ENCODE results near the gene SNX19. TPM values are rescaled to one million over a fixed set of nuclear protein-coding genes. Genes with fewer than 3 reads are reported as not detected.
"Not testable (repeated sequence)": the region's sequence is repeated elsewhere in the genome, so short reads cannot be mapped to it uniquely, and the experiment has no call there.

SNX19 gene, protein sequence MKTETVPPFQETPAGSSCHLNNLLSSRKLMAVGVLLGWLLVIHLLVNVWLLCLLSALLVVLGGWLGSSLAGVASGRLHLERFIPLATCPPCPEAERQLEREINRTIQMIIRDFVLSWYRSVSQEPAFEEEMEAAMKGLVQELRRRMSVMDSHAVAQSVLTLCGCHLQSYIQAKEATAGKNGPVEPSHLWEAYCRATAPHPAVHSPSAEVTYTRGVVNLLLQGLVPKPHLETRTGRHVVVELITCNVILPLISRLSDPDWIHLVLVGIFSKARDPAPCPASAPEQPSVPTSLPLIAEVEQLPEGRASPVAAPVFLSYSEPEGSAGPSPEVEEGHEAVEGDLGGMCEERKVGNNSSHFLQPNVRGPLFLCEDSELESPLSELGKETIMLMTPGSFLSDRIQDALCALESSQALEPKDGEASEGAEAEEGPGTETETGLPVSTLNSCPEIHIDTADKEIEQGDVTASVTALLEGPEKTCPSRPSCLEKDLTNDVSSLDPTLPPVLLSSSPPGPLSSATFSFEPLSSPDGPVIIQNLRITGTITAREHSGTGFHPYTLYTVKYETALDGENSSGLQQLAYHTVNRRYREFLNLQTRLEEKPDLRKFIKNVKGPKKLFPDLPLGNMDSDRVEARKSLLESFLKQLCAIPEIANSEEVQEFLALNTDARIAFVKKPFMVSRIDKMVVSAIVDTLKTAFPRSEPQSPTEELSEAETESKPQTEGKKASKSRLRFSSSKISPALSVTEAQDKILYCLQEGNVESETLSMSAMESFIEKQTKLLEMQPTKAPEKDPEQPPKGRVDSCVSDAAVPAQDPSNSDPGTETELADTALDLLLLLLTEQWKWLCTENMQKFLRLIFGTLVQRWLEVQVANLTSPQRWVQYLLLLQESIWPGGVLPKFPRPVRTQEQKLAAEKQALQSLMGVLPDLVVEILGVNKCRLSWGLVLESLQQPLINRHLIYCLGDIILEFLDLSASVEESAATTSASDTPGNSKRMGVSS
- 49.3 TPM for polyA plus RNA-seq (2013, experiment 1 of 2; ENCODE audit: insufficient read length)
- 45.9 TPM for polyA plus RNA-seq (2013, experiment 2 of 2; ENCODE audit: insufficient read length)

DNA sequence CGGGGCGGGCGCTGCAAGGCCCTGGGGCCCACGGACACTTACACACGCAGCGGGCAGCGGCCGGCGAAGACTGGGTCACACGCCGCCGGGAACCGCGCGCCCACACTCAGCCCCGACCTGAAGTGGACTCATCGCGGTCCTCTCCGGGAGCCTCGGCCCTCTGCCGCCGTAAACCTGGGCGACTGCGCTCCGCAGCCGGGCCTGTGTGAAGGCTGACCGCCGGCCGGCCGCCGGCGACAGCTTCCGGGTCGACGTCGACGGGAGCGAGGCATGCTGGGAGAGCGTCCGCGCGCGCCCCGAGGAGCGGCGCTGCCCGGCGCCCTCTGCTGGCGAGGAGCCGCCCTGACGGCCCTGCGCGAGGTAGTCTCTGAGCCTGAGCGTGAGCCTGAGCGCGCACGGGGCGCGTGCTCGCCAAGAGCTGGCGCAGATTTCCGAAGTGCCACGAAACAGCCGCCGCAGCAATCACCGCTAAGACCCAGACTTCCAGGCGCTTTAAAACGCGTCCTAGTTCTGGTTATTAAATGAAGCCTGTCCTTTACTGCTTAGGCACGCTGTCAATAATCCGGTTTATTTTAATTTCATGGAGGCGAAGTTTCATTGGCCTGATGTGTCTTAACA is at the start of gene SNX19:
TSS of gene SNX19 (minus strand) at position 242 of the 618 bp plus-strand sequence. CDS start 540 bp downstream, outside the sequence.
- peak; percentile 91 for DNase-seq

DNA sequence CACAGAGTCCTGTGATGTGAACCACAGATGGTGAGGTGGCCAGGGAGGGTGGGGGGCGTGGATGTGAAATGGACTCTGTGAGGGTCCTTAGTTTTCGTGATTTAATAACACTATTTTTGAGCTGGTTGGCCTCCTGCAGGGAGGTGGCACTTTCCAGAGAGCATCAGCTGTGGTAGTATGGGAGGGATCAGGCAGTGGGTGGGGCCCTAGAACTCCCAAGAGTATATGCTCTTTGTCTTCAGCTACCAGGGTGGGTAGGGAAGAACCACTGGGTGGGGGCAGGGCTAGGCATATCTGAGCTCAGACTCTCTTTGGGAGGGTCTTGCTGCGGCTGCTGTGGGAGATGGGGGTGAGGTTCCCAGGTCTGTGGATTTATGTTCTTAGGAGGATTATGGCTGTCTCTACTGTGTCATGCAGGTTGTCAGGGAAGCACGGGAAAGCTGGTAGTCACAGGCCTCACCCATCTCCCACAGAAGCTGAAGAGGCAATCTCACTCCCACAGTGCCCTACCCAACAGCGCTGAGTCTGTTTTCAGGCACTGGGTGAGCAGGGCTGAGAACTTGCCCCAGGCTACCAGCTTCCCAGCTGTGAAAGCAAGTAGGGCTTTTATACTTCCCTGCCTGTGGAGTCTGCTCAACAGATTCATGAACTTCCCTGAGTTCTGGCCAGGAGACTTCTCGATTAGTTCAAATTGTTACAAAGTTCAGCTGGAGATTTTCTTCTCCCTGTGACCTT is 47.9 kb upstream of the SNX19 start:
- no peak for DNase-seq

DNA sequence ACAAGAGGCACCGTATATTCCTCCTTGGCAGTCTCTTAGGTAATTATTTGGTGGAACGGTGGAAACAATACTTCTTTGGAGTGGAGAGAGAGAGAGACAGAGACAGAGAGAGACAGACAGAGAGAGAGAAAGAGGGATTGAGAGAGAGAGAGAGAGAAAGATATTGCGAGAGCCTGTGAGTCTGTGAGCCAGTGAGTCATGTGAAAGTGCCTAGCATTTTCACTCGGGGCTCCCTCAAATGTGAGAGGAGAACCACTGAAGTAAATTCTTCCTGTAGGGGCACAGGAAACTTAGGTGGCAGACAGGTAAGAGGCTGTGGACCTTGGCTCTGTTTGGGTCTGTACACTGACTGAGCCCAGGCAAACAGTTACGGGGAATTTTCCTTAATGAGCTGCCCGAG is 31.6 kb upstream of the SNX19 start:
- no peak for DNase-seq

DNA sequence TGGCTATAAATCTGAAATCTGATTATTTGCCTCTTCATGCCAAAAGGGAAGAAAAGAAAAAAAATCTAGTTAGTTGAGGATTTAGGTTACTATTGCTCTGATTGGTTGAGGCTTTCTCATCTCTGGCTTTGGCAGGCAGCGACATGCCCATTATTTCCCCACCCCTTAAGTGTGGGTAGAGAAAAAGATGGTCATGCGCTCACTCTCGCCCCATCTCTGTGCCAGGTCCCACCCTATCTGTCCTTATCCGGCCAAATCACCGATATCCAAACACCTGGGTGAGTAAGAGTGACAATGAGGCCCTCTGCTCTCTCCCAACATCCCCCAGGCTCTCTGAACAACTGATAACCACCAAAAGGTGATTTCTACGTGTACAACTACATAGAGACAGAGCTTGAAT is 31.2 kb upstream of the SNX19 start:
- DNase-seq = no peak

DNA sequence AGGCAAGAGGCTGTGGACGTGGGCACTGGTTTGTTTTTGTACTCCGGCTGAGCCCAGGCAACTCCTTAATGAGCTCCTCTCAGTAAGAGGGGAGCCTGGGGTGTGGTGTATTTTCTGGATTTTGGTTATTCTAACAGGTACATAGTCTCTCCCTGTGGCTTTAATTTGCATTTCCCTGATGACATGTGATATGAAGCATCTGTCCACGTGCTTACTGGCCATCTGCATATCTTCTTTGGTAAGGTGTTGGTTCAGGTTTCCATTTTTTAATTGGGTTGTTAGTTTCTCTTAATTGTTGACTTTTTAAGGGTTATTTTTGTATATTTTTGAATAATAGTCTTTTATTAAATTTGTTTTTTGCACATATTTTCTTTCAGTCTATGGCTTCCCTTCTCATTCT is 30.8 kb upstream of the SNX19 start:
- DNase-seq = no peak

DNA sequence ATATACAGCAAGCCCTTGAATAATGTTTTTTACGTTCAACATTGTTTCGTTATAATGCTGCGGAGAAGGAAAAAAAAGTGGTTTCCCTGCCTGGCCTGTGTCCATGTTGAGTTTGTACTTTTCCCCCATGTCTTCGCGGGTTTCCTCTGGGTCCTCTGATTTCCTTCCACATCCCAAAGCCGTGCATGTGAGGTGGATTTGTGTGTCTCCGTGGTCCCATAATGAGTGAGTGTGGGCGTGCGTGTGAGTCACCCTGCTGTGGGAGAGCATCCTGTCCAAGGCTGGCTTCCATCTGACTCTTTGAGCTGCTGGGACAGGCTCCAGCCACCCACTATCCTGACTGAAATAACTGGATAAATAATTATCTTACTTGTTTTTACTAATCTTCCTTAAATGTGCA is 29.6 kb upstream of the SNX19 start:
- peak; percentile 78 for DNase-seq

DNA sequence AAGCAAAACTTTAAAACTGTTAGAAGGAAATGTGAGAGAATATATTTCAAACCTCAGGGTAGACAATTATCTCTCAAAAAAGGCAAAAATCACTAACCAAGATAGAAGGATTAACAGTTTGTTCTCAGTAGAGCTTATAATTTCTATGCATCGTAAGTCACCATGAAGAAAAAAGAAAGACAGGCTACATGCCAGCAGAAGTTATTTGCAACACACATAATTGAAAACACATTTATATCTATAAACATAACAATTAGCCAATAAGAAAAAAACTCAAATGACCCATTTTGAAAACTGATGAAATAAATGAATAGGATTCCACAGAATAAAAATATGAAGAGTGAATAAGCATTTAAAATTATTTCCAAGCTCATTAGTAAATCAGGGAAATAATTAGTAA is 24.4 kb upstream of the SNX19 start:
- peak; percentile 36 for DNase-seq

DNA sequence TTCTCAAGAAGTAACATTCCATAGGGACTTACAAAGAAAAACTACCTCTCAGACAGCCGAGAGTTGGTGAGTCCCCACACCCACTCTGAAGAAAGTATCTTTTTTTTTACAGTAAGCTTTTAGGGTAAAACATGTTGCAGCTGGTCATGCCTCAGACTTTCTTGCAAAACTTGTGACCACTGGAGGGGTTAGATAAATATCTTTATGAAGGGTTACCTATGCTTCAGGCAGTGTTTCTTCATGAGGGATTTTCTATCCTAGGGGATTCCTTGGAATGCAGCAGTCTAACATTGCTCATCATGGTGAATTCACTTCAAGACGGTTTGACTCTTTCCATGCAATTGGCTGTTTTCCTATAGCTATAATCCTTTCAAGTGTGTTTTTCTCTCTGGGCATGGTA is 20.8 kb upstream of the SNX19 start:
- no peak for DNase-seq

DNA sequence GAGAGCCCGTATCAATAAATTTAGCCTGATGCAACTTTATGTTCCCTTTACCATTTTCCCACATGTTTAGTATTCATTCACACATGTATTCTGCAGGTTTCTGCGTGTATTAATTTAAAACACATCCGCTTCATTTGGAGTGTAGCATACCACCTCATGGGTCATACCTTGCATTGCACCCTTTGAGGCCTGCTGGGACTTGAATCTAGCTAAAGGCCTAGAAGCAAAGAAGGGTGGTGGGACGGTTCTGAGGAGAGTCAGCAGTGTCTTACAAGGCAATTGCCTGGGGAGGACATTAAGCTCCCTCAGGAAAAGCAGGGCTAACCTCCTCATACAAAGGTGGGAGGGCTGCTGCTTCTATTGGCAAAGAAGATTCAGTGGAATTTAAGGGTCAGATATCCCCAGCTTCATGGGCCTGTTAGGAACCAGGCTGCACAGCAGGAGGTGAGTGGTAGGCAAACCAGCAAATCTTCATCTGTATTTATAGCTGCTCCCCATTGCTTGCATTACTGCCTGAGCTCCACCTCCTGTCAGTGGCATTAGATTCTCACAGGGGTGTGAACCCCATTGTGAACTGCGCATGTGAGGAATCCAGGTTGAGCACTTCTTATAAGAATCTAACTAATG is 15.9 kb upstream of the SNX19 start:
- no peak for DNase-seq

DNA sequence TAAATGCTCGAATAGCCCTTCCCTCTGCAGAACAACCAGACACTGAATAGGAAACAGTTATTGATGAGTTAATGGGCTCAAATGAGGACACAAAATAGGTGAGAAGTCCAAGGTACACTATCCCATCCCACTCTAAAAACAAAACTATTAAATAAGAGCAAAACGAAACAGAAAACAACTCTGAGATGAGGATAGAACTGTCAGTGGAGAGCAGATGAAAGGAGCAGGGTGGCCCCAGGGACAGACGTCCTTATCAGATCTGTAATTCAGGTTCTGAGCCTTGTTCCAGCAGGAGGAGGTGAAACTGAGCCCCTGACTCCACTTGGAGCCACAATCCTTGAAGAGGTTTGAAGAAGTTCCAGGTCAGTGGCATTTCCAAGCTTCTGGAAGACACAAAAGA is 8.5 kb upstream of the SNX19 start:
- DNase-seq = no peak

DNA sequence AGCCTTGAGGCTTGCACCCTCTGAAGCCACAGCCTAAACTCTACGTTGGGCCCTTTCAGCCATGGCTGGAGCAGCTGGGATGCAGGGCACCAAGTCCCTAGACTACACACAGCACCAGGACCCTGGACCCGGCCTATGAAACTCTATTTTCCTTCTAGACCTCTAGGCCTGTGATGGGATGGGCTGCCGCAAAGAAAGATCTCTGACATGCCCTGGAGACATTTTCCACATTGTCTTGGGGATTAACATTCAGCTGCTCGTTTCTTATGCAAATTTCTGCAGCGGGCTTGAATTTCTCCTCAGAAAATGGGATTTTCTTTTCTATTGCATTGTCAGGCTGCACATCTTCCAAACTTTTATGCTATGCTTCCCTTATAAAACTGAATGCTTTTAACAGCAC is 4.3 kb upstream of the SNX19 start:
- DNase-seq = not testable (repeated sequence)

DNA sequence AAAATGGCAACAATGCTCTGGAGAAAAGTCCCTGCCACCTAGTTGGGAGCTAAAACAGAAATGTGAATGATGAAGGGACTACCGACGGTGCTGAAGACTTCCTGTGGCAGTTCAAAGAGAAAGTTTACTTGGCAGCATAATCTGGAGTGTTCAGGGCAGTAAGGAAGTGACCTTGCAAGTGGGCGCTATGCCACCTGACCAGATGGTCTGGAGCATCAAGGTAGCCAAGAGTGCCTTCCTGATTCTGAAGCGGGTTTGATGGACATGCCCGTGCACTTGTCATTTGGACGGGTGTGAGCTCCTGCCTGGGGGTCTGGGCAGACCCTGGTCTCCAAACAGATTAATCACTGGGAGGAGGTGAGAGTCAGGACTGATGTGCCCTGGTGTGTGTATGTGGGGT is 1.8 kb upstream of the SNX19 start:
- DNase-seq = no peak

DNA sequence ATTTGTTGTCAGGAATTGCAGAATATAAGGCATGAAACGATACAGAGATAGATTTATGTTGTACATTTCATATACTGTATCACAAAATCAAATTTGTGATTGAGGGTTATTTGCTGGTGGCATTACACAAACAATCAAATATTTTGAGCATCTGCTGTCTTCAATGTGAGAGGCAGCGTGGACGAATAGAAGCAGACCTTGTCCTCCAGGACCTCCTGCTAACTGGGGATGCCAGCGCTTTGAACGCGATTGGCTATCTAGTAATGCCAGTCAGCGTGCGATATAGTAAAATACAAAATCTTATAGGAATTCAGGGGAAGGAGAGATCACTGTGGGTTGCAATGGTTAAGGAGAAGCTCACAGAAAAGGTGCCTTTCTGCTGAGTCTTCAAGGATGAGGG is 631 bp upstream of the SNX19 start:
- DNase-seq = no peak

DNA sequence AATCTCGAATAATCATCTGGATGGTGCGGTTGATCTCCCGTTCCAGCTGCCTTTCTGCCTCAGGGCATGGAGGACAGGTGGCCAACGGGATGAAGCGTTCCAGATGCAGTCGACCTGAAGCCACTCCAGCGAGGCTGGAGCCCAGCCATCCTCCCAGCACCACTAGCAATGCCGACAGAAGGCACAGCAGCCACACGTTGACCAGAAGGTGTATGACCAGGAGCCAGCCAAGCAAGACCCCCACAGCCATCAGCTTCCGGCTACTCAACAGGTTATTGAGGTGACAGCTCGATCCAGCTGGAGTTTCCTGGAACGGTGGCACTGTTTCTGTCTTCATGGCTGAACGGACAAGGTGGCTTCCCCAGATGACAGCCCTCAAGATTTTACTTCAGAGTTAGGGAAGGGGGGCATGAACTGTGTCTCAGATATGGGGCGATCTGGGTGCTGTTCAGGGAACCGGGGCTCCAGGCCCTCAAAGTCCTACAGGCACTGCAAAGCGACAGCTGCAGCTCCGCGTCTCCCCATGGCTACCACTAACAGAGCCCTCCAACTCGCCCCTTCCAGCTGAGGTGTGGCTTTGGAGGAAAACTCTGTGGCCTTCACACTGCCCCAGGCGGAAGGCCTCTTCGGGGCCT is 559 bp downstream of the SNX19 start:
- no peak for DNase-seq

DNA sequence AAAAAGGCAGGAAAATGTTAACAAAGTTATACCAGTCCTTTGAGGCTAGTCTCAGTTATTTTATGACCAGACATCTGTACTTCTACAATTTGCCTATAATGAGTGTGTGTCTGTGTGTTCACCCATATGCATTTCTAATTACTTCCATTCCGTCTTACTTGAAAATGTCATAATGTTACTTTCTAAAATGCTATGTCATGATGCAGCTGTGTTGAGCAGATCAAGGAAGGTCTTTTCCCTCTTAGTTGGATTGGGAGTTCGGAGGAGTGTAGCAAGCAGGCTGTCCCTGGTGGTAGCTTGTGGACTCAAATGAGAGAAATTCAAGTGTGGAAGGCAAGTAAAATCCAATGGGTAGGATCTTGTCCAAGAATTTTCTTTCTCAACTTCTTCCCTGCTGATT is 3.0 kb downstream of the SNX19 start:
- no peak for DNase-seq

DNA sequence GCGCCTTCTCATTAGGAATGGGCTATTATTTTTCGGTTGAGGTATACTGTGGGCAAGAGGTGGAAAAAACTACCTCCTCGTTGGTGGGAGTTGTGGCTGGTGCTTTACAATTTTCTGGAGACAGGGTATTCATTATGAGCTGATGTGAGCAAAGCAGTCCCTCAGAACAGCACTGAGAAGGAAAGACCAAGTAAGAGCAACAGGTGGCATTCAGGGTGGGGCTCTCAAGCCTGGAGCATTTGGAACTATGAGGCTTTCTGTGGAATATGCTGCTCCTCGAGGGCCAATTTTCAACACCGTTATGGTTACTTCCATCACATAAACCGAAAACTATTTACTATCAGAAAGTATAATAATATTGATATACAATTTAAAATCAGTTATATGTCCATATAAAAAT is 3.7 kb downstream of the SNX19 start:
- DNase-seq = no peak

DNA sequence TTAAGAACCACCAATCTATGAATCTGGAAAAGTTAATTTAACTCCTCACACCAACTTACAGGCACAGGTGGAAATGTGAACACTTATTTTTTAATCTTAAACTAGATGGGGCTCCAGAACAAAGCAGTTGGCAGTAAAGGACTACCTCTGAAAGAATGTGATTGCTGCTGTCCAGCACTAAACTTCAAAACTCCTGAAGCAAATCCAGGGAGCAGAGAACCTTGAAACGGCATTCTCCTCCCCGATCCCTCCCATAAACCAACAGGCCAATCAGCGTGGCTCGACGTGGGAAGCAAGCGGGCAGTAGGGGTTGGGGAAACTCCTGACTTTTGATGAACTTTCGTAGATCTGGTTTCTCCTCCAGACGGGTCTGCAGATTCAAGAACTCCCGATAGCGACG is 5.0 kb downstream of the SNX19 start:
- DNase-seq = no peak

DNA sequence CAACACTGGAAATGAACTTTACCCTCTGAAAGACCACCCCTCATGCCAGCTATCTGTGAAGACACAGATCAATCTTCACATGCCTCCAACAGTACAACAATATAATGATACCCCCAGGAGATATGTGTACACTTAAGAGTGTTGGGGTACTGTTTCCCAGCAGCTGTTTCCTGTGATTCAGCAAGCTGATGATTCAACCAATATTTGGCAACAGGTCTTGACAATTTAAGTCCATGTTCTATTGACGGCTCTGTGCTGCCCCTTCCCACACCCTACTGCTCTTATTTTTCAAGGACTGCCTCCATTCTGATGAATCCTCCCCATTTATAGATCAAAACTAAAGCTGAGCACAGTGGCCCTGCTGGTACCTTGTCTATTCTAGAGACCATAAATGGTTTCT is 6.6 kb downstream of the SNX19 start:
- peak; percentile 65 for DNase-seq

DNA sequence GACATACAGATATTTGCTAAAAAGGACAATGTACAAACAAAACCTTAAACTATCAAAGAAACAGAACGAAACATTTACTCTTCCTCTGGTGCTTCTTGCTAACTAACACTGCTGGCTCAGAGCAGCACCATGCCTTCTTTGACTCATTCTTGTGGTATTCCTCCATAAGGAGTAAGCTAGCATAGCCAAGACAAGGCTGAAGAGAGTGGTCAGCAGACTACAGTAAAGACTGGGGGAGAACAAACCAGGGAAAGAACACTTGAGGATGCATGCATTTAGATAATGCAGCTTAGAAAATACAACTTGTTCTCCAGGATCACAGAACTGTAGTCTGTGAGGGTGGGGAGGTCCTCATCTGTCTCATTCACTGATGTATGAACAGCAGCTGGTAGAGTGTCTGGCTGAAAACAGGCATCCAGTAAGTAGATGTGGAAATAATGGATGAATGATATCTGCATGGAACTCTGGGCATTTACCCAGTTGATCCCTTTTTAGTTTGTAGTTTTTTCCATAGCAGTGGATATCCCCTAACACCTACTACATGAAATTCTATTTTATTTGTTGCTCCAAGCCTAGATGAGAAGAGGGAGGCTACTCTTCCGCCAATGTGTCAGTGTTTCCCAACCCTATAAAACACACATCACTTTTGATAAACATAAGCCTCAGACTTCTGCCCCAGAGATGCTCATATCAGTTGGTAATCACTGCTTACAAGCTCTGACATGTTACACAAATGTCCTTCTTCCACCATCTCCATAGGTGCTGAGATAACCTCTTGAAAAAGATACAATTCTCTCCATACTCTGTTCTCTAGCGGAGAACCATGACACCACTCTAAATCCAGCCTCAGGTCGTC is 7.3 kb downstream of the SNX19 start:
- DNase-seq = peak; percentile 80

DNA sequence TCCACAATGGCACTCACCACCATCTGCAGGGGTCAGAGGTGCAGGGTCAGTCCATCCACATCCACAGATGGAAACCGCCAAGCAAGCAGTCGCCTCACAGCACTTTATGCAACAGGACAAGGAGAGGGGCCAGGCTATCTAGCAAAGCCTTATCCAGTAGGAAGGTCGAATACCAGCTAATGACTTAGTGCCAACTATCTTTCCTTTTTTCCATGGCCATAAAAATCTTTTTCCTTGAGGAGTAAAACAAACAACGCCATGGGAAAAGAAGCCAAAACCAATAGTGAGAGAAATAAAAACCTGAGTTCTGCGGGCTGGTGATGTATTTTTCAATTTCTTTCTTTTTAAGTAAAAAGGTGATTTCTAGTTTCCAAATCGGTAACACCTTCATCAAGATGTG is 8.2 kb downstream of the SNX19 start:
- no peak for DNase-seq

Measured in fibroblast of skin of abdomen (primary cell).